ENCODE measurements around the gene CEBPB.

- TF ChIP-seq REST (IDR thresholded peaks at IDR 0.05; ENCODE audit: insufficient read depth in 1 of 2, low read depth in 2 of 2, low read length in 2 of 2) (no peak), FOXP2 (optimal IDR thresholded peaks at IDR 0.05; ENCODE audit: borderline replicate concordance, extremely low read depth, extremely low read length, insufficient read depth) (no peak), POLR2AphosphoS5 (IDR thresholded peaks at IDR 0.05; ENCODE audit: low read depth, low read length) (no peak), TAF1 (IDR thresholded peaks at IDR 0.05; ENCODE audit: borderline replicate concordance, insufficient read depth, low read length) (no peak), SIN3A (IDR thresholded peaks at IDR 0.05; ENCODE audit: borderline replicate concordance, insufficient read depth, low read length) (0 out of 2 replicates have a peak, but pooled peaks have one; percentile 10)
Observed at GRCh38 chr20:50153153-50153499, 37.5 kb upstream of the CEBPB start.
